ENCODE measurements around the gene TXK.

DNA sequence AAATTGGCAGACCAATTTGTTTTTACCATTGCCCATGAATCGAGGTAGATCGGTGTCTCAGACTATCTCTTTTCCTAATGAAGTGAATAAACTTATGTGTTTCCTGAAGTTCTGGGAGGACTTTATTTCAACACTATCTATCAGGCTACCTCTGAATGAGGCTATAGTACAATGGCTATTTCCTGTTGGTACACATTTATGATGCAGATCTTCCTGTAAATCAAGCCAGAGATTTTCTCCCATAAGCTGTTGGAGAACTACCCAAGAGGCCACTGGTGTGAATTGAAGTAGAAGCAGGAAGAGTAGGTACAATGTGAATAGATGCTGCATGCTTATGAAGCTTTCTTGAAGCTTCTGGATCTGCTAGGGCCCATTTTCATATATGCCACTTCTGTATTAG is 16.0 kb downstream of the TXK start:
- no peak for TF ChIP-seq EP300 (IDR thresholded peaks at IDR 0.05; ENCODE audit: borderline replicate concordance in 1 of 2, control insufficient read depth in 1 of 2, low read depth in 2 of 2, low read length in 2 of 2)
- no peak for TF ChIP-seq POLR2A (IDR thresholded peaks at IDR 0.05; ENCODE audit: low read depth, low read length)
- TF ChIP-seq NFYA (IDR thresholded peaks at IDR 0.05; ENCODE audit: borderline replicate concordance, low read depth, low read length): no peak
- no peak for TF ChIP-seq POLR2AphosphoS5 (IDR thresholded peaks at IDR 0.05; ENCODE audit: low read length)
- no peak for TF ChIP-seq SIN3A (IDR thresholded peaks at IDR 0.05; ENCODE audit: low read depth, low read length)
- TF ChIP-seq CTCF (IDR thresholded peaks at IDR 0.05 in 2 of 3, conservative IDR thresholded peaks at IDR 0.05 in 1 of 3; ENCODE audit: control insufficient read depth in 2 of 3, extremely low read depth in 1 of 3, insufficient read depth in 1 of 3, low read depth in 3 of 3, low read length in 3 of 3): no peak

Measured in GM12878 (cell line).